GM23248 (cell line): Measurements from ENCODE around the gene SYTL2. TPM values are rescaled to one million over a fixed set of nuclear protein-coding genes. Genes with fewer than 3 reads are reported as not detected.

Source experiments
- DNase-seq: peaks from one replicate; pipeline ENCODE4 v3.0.0-alpha.2; 2015
- H2AFZ ChIP-seq: fragments of 200-600 bp; sonication (generic); 2 replicates; pipeline ENCODE4 v1.6.1; 2016; ENCODE audit warnings: antibody characterized with exemption
- H3F3A ChIP-seq: fragments of 200-600 bp; sonication (generic); 2 replicates; pipeline ENCODE4 v1.6.1; 2016; ENCODE audit warnings: mild to moderate bottlenecking, antibody characterized with exemption, mixed run types; ENCODE audit not compliant: insufficient read depth
- H3K27ac ChIP-seq: fragments of 200-600 bp; sonication (generic); 2 replicates; pipeline ENCODE4 v1.5.1; 2016; ENCODE audit warnings: mild to moderate bottlenecking
- H3K27me3 ChIP-seq: fragments of 200-600 bp; sonication (generic); replicated peaks from 2 replicates; pipeline ENCODE4 v1.6.1; 2016; ENCODE audit warnings: mild to moderate bottlenecking; ENCODE audit not compliant: insufficient read depth
- H3K36me3 ChIP-seq: fragments of 200-600 bp; sonication (generic); 2 replicates; pipeline ENCODE4 v1.6.1; 2016; ENCODE audit warnings: low read depth, mild to moderate bottlenecking
- H3K4me1 ChIP-seq: fragments of 200-600 bp; sonication (generic); 2 replicates; pipeline ENCODE4 v1.6.1; 2016; ENCODE audit warnings: mild to moderate bottlenecking; ENCODE audit not compliant: insufficient read depth
- H3K4me2 ChIP-seq: fragments of 200-600 bp; sonication (generic); one replicate; pipeline ENCODE4 v1.6.1; 2016; ENCODE audit warnings: mild to moderate bottlenecking; ENCODE audit not compliant: unreplicated experiment
- H3K4me3 ChIP-seq: fragments of 200-600 bp; sonication (generic); 2 replicates; pipeline ENCODE4 v1.5.1; 2016; ENCODE audit warnings: mild to moderate bottlenecking
- H3K79me2 ChIP-seq: fragments of 200-600 bp; sonication (generic); 2 replicates; pipeline ENCODE4 v1.6.1; 2016; ENCODE audit warnings: mild to moderate bottlenecking; ENCODE audit not compliant: insufficient read depth
- H3K9ac ChIP-seq: fragments of 200-600 bp; sonication (generic); 2 replicates; pipeline ENCODE4 v1.6.1; 2016; ENCODE audit warnings: mild to moderate bottlenecking
- H3K9me2 ChIP-seq: fragments of 200-600 bp; sonication (generic); 2 replicates; pipeline ENCODE4 v1.6.1; 2016; ENCODE audit warnings: mixed run types, mild to moderate bottlenecking, moderate library complexity; ENCODE audit not compliant: insufficient read depth
- H3K9me3 ChIP-seq: fragments of 200-600 bp; sonication (generic); one replicate; pipeline ENCODE4 v1.6.1; 2017; ENCODE audit warnings: low read depth
- H4K20me1 ChIP-seq: fragments of 200-600 bp; sonication (generic); 2 replicates; pipeline ENCODE4 v1.6.0; 2016; ENCODE audit not compliant: insufficient read depth
- EZH2 ChIP-seq: fragments of 200-600 bp; sonication (generic); IDR thresholded peaks from 2 replicates; pipeline ENCODE4 v1.6.1; 2018; ENCODE audit warnings: antibody characterized with exemption, mild to moderate bottlenecking; ENCODE audit not compliant: insufficient read depth, poor library complexity, severe bottlenecking
- EZH2phosphoT487 ChIP-seq: fragments of 200-600 bp; sonication (generic); IDR thresholded peaks from 2 replicates; pipeline ENCODE4 v1.6.1; 2018; ENCODE audit warnings: antibody characterized with exemption, moderate library complexity, mild to moderate bottlenecking, low read depth; ENCODE audit not compliant: insufficient read depth
- WGBS, 2 experiments: methylation state at CpG; one replicate each; pipeline ENCODE4 v1.1.6; 2015 to 2017; ENCODE audit warnings: low lambda C conversion rate in 2 of 2, low coverage in 1 of 2; ENCODE audit errors: missing lambda C conversion rate in 2 of 2; 5-methylcytosine and 5-hydroxymethylcytosine counted together
- in situ Hi-C: fragments of 300-500 bp; cut with MboI; formaldehyde crosslinking; loops from 2 replicates; pipeline ENCODE4 v1.15.0; 2020
- polyA plus RNA-seq: library from polyadenylated mRNA; unstranded; fragments of >200 nt; fragmentation: Nextera tagmentation; extraction: Ambion mirVana; gene quantifications from 2 replicates; pipeline ENCODE4 v1.2.1, GENCODE V29; 2016
- total RNA-seq: library from RNA; depleted of rRNA; stranded (reverse); fragments of >200 nt; shearing (Covaris generic); gene quantifications from 2 replicates; pipeline ENCODE4 v1.2.3, GENCODE V29; 2014

The SYTL2 gene
- total and polyA plus RNA-seq, 2 experiments from 2014 or later: 3.5 to 5.3 TPM

- H3F3A ChIP-seq: no peaks in the 10 kb centered on the region
- H3K27me3 ChIP-seq: no peaks in the 10 kb centered on the region
- no peaks in the 10 kb centered on the region for H4K20me1 ChIP-seq
- no peaks in the 10 kb centered on the region for H3K79me2 ChIP-seq
- H3K9ac ChIP-seq: no peak overlapping the region
- no peak overlapping the region for H3K27ac ChIP-seq
- no peaks in the 10 kb centered on the region for H3K9me3 ChIP-seq
- no peaks in the 10 kb centered on the region for H3K36me3 ChIP-seq
- DNase-seq: no peak
- no peak overlapping the region for H3K4me2 ChIP-seq
- no peak overlapping the region for H2AFZ ChIP-seq
- TF ChIP-seq EZH2phosphoT487 (no peak), EZH2 (no peak)
- in situ Hi-C loops: no loop called here
- H3K4me1 ChIP-seq: no peaks in the 10 kb centered on the region
- no peaks in the 10 kb centered on the region for H3K9me2 ChIP-seq
- H3K4me3 ChIP-seq: no peak overlapping the region
These were observed 78.0 kb downstream of the SYTL2 start for GRCh38 chr11:85732965-85733364.

- Histone ChIP-seq H3K4me1 (peaks cover 11% of the 10 kb centered on the region), H3K9ac (no peak overlapping the region), H3K9me2 (peaks cover 7% of the 10 kb centered on the region; the same call in 1 of the 2 replicates), H2AFZ (no peak overlapping the region), H3K36me3 (no peaks in the 10 kb centered on the region), H3K27ac (no peak overlapping the region), H3F3A (peaks cover 14% of the 10 kb centered on the region; the same call in 1 of the 2 replicates), H3K4me2 (peak overlapping the region; percentile 58), H3K4me3 (no peak overlapping the region), H4K20me1 (no peaks in the 10 kb centered on the region), H3K9me3 (no peaks in the 10 kb centered on the region), H3K27me3 (no peaks in the 10 kb centered on the region), H3K79me2 (no peaks in the 10 kb centered on the region)
- in situ Hi-C loops: no loop called here
- DNase-seq: no peak
- TF ChIP-seq EZH2 (no peak), EZH2phosphoT487 (no peak)
- WGBS, 2 experiments: 83 to 84% methylated on average over 3 of the region's 3 CpGs
These were observed 84.6 kb downstream of the SYTL2 start for GRCh38 chr11:85726381-85726780.

- Histone ChIP-seq H3K27me3 (no peaks in the 10 kb centered on the region), H4K20me1 (no peaks in the 10 kb centered on the region), H3K9ac (no peak overlapping the region), H3K4me1 (peaks cover 11% of the 10 kb centered on the region), H3F3A (peaks cover 14% of the 10 kb centered on the region; the same call in 1 of the 2 replicates), H3K4me2 (peak overlapping the region; percentile 58), H3K79me2 (no peaks in the 10 kb centered on the region), H3K9me2 (peaks cover 7% of the 10 kb centered on the region; the same call in 1 of the 2 replicates), H2AFZ (no peak overlapping the region), H3K27ac (peak overlapping the region; percentile 10; the same call in 1 of the 2 replicates), H3K36me3 (no peaks in the 10 kb centered on the region), H3K4me3 (no peak overlapping the region), H3K9me3 (no peaks in the 10 kb centered on the region)
- in situ Hi-C loops: no loop called here
- no peak for TF ChIP-seq EZH2
- TF ChIP-seq EZH2phosphoT487: no peak
- WGBS, 2 experiments: 45 to 51% methylated on average over 3 of the region's 3 CpGs
- peak; percentile 82 for DNase-seq
These were observed 85.3 kb downstream of the SYTL2 start for GRCh38 chr11:85725510-85726258.

- H3K9ac ChIP-seq: no peak overlapping the region
- peaks cover 14% of the 10 kb centered on the region; the same call in 1 of the 2 replicates for H3F3A ChIP-seq
- peaks cover 11% of the 10 kb centered on the region for H3K4me1 ChIP-seq
- no peaks in the 10 kb centered on the region for H3K9me3 ChIP-seq
- H3K36me3 ChIP-seq: no peaks in the 10 kb centered on the region
- H3K27ac ChIP-seq: no peak overlapping the region
- H3K27me3 ChIP-seq: no peaks in the 10 kb centered on the region
- in situ Hi-C loops: no loop called here
- no peak overlapping the region for H3K4me2 ChIP-seq
- H3K4me3 ChIP-seq: no peak overlapping the region
- DNase-seq: peak; percentile 22
- H3K79me2 ChIP-seq: no peaks in the 10 kb centered on the region
- H4K20me1 ChIP-seq: no peaks in the 10 kb centered on the region
- WGBS, 2 experiments: 77 to 80% methylated on average over 6 of the region's 6 CpGs
- H3K9me2 ChIP-seq: peaks cover 7% of the 10 kb centered on the region; the same call in 1 of the 2 replicates
- TF ChIP-seq EZH2 (no peak), EZH2phosphoT487 (no peak)
- H2AFZ ChIP-seq: no peak overlapping the region
These were observed 86.0 kb downstream of the SYTL2 start for GRCh38 chr11:85724748-85725465.
